Measurements from ENCODE around the gene SPTBN5. TPM values are rescaled to one million over a fixed set of nuclear protein-coding genes. Genes with fewer than 3 reads are reported as not detected.
A peak's percentile ranks its signal among the peaks of the same experiment; 100 is the strongest.

SPTBN5 gene
- total and polyA plus RNA-seq, 2 donors (not counting 1 experiment from before 2014, with no cell fraction given) = 0.55 to 1.4 TPM

DNA sequence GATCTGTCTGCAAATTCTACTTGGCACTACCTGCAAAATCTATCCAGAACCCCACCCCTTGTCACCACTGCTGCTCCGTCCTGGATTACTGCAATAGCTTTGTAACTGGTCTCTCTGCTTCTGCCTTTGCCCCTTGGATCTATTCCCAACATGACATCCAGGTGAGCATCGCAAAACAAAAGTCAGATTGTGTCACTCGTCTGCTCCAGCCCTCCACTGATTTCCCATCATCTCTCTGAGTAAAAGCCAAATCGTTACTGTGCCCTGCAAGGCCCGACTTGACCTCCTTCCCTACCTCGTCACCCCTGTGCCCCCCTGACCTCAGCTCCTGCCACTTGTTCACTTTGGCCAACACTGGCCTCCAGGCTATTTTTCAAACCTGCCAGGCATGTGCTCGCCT, 9.4 kb downstream of the SPTBN5 start:
- DNase-seq (no peak), ATAC-seq (ENCODE audit: low read depth) (no peak)
- Histone ChIP-seq H4K20me1 (ENCODE audit: control insufficient read depth, insufficient read depth, low read length, poor library complexity, severe bottlenecking) (no peaks in the 10 kb centered on the region), H3K79me2 (ENCODE audit: control insufficient read depth, insufficient read depth, low read length) (no peaks in the 10 kb centered on the region), H3K36me3 (replicated peaks in 1 of 2; ENCODE audit: control extremely low read depth in 1 of 2, control insufficient read depth in 1 of 2, extremely low read depth in 1 of 2, insufficient read depth in 2 of 2, low read length in 1 of 2) (no peaks in the 10 kb centered on the region), H3K27me3 (replicated peaks in 1 of 4; ENCODE audit: control extremely low read depth in 1 of 4, control insufficient read depth in 3 of 4, insufficient read depth in 4 of 4, low read length in 3 of 4) (peaks cover 0 to 25% (median 3%) of the 10 kb centered on the region in 4 experiments), H3K9ac (ENCODE audit: low read length) (no peak overlapping the region), H3K4me2 (replicated peaks; ENCODE audit: low read depth, low read length, poor library complexity, severe bottlenecking) (no peak overlapping the region), H2AFZ (ENCODE audit: insufficient read depth, low read depth, low read length, poor library complexity, severe bottlenecking) (no peak overlapping the region), H3K27ac (ENCODE audit: low read length in 2 of 2) (no peak overlapping the region), H3K4me3 (ENCODE audit: control extremely low read depth in 1 of 5, extremely low read depth in 1 of 5, insufficient read depth in 1 of 5, low read depth in 2 of 5, low read length in 4 of 5) (no peak overlapping the region), H3K9me3 (ENCODE audit: control extremely low read depth in 1 of 3, control insufficient read depth in 2 of 3, insufficient read depth in 1 of 3, low read length in 2 of 3) (peaks cover 0 to 15% (median 0%) of the 10 kb centered on the region in 3 donors), H3K4me1 (ENCODE audit: control insufficient read depth in 2 of 2, insufficient read depth in 2 of 2, low read length in 2 of 2) (peaks cover 32 to 37% of the 10 kb centered on the region in 2 donors)
- 92% methylated on average over 7 of the region's 7 CpGs for WGBS (ENCODE audit: insufficient coverage)
- TF ChIP-seq EZH2 (IDR thresholded peaks at IDR 0.05; ENCODE audit: borderline replicate concordance, insufficient read depth, low read depth, low read length, poor library complexity, severe bottlenecking) = no peak
- TF ChIP-seq, protein P1, sequence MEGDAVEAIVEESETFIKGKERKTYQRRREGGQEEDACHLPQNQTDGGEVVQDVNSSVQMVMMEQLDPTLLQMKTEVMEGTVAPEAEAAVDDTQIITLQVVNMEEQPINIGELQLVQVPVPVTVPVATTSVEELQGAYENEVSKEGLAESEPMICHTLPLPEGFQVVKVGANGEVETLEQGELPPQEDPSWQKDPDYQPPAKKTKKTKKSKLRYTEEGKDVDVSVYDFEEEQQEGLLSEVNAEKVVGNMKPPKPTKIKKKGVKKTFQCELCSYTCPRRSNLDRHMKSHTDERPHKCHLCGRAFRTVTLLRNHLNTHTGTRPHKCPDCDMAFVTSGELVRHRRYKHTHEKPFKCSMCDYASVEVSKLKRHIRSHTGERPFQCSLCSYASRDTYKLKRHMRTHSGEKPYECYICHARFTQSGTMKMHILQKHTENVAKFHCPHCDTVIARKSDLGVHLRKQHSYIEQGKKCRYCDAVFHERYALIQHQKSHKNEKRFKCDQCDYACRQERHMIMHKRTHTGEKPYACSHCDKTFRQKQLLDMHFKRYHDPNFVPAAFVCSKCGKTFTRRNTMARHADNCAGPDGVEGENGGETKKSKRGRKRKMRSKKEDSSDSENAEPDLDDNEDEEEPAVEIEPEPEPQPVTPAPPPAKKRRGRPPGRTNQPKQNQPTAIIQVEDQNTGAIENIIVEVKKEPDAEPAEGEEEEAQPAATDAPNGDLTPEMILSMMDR (IDR thresholded peaks at IDR 0.05) = no peak
- H3K27ac Mint-ChIP-seq = peak overlapping the region; percentile 17
- no peak overlapping the region for H3K4me3 Mint-ChIP-seq
- ChIA-PET CTCF (interaction anchor here (1.7 kb wide), 1 partner anchor 11 kb away, joined by 3 read pairs; no protein-coding TSS in a partner anchor), POLR2A (no interaction called here)
- peaks cover 37% of the 10 kb centered on the region for H3K4me1 Mint-ChIP-seq
- intact Hi-C loops (cut with micrococcal nuclease) = no loop called here
- H3K27me3 Mint-ChIP-seq = peaks cover 20% of the 10 kb centered on the region
- H3K9me3 Mint-ChIP-seq (ENCODE audit: insufficient read depth) = no peaks in the 10 kb centered on the region

DNA sequence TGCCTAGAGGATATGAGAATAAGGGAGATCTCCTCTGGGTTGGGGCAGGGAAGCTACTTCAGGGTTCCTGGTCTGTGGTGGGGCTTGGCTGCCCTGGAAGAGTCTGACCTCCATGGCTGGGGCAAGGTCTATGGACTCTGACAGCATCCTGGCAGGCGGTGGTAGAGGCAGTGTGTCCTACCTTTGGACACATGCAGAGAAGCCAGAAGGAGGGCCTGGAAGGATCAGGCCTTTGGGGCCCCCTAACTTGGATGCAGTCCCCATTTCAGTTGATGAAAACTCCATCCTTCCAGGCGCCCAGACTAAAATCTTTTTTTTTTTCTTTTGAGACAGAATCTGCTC, 10.4 kb downstream of the SPTBN5 start:
- CTCF ChIA-PET = interaction anchor here (1.7 kb wide), 1 partner anchor 12 kb away, joined by 3 read pairs; no protein-coding TSS in a partner anchor
- Histone ChIP-seq H3K27me3 (replicated peaks in 1 of 4; ENCODE audit: control extremely low read depth in 1 of 4, control insufficient read depth in 3 of 4, insufficient read depth in 4 of 4, low read length in 3 of 4) (peaks cover 0 to 29% (median 3%) of the 10 kb centered on the region in 4 experiments), H3K9ac (ENCODE audit: low read length) (no peak overlapping the region), H3K4me2 (replicated peaks; ENCODE audit: low read depth, low read length, poor library complexity, severe bottlenecking) (peak overlapping the region; percentile 57), H4K20me1 (ENCODE audit: control insufficient read depth, insufficient read depth, low read length, poor library complexity, severe bottlenecking) (no peaks in the 10 kb centered on the region), H2AFZ (ENCODE audit: insufficient read depth, low read depth, low read length, poor library complexity, severe bottlenecking) (no peak overlapping the region), H3K27ac (ENCODE audit: low read length in 2 of 2) (no peak overlapping the region), H3K36me3 (replicated peaks in 1 of 2; ENCODE audit: control extremely low read depth in 1 of 2, control insufficient read depth in 1 of 2, extremely low read depth in 1 of 2, insufficient read depth in 2 of 2, low read length in 1 of 2) (no peaks in the 10 kb centered on the region), H3K4me1 (ENCODE audit: control insufficient read depth in 2 of 2, insufficient read depth in 2 of 2, low read length in 2 of 2) (peaks cover 23 to 27% of the 10 kb centered on the region in 2 donors), H3K9me3 (ENCODE audit: control extremely low read depth in 1 of 3, control insufficient read depth in 2 of 3, insufficient read depth in 1 of 3, low read length in 2 of 3) (peaks cover 0 to 10% (median 0%) of the 10 kb centered on the region in 3 donors), H3K4me3 (ENCODE audit: control extremely low read depth in 1 of 5, extremely low read depth in 1 of 5, insufficient read depth in 1 of 5, low read depth in 2 of 5, low read length in 4 of 5) (no peak overlapping the region), H3K79me2 (ENCODE audit: control insufficient read depth, insufficient read depth, low read length) (no peaks in the 10 kb centered on the region)
- WGBS (ENCODE audit: insufficient coverage) = 71% methylated on average over 2 of the region's 2 CpGs
- DNase-seq = no peak
- peaks cover 27% of the 10 kb centered on the region for H3K4me1 Mint-ChIP-seq
- POLR2A ChIA-PET = no interaction called here
- H3K9me3 Mint-ChIP-seq (ENCODE audit: insufficient read depth) = no peaks in the 10 kb centered on the region
- H3K27me3 Mint-ChIP-seq = peaks cover 20% of the 10 kb centered on the region
- intact Hi-C loops (cut with micrococcal nuclease) = no loop called here
- TF ChIP-seq, protein P1 (IDR thresholded peaks at IDR 0.05) = no peak
- TF ChIP-seq EZH2 (IDR thresholded peaks at IDR 0.05; ENCODE audit: borderline replicate concordance, insufficient read depth, low read depth, low read length, poor library complexity, severe bottlenecking) = no peak
- H3K4me3 Mint-ChIP-seq = peak overlapping the region; percentile 8
- H3K27ac Mint-ChIP-seq = no peak overlapping the region
- ATAC-seq (ENCODE audit: low read depth) = no peak

Measured in B cell (primary cell).